ENCODE data around the gene HSPB3. TPM values are rescaled to one million over a fixed set of nuclear protein-coding genes. Genes with fewer than 3 reads are reported as not detected.
"Not testable (repeated sequence)": the region's sequence is repeated elsewhere in the genome, so short reads cannot be mapped to it uniquely, and the experiment has no call there.

The HSPB3 gene
- total and polyA plus RNA-seq, 2 of the 8 experiments (the other 6 are each of a cell fraction or from before 2014, with no cell fraction given) = not detected

DNA sequence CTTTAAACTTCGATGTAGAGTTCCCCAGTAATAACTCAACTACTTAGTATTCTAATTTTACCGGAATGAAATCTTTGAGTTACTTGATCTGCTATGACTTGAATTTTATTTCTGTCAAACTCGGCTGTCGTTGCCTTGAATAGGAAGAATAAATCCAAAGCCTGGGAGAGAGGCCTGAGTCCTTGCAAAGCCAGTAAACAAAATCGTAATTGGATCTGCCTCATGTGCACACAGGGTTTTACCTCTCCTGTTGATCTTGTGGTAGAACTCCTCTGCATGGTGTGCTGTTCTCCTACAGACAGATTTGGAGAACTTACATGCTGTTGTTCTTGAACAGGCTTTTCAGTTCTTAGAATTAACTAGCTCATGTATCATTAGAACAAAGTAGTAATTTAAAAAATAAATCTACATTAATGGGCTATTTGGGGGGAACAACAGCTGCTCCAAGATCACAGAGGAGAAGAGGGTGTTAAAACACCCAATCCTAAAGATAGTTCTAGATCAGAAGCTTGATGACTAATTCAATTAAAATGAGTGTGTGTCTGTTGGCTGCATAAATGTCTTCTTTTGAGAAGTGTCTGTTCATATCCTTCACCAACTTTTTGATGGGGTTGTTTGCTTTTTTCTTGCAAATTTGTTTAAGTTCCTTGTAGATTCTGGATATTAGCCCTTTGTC, 28.9 kb downstream of the HSPB3 start:
- 90% methylated on average over 5 of the region's 5 CpGs; no CpG with 5 or more reads in 1 of the 2 experiments for WGBS, 2 experiments (ENCODE audit: extremely low coverage in 1 of 2, insufficient coverage in 1 of 2, insufficient read length in 1 of 2, insufficient replicate concordance in 2 of 2, low coverage in 1 of 2, low lambda C conversion rate in 2 of 2, missing lambda C conversion rate in 1 of 2)
- FAIRE-seq = no peak
- no peaks in the 10 kb centered on the region for H3K23me2 ChIP-seq (ENCODE audit: low read depth, low read length)
- no peak overlapping the region for H4K5ac ChIP-seq (ENCODE audit: insufficient read length, low read depth, low read length)
- no peak overlapping the region for H3K9ac ChIP-seq (replicated peaks in 1 of 4; ENCODE audit: extremely low read depth in 1 of 4, low read depth in 3 of 4, low read length in 3 of 4)
- ChIA-PET POLR2A (ENCODE audit: partially characterized antibody) (no interaction called here), CTCF (ENCODE audit: partially characterized antibody) (no interaction called here)
- H3K79me2 ChIP-seq (ENCODE audit: control insufficient read depth in 1 of 2, insufficient read depth in 2 of 2, low read length in 2 of 2) = no peaks in the 10 kb centered on the region
- H3K56ac ChIP-seq (replicated peaks; ENCODE audit: insufficient read length, low read depth, low read length) = no peak overlapping the region
- no peaks in the 10 kb centered on the region for H3K27me3 ChIP-seq (replicated peaks in 1 of 4; ENCODE audit: control insufficient read depth in 3 of 4, extremely low read depth in 1 of 4, insufficient read depth in 3 of 4, low read length in 3 of 4)
- no peak overlapping the region for H2BK20ac ChIP-seq (ENCODE audit: low read length)
- no peaks in the 10 kb centered on the region for H3K79me1 ChIP-seq (ENCODE audit: low read depth, low read length)
- no peak overlapping the region for H2BK15ac ChIP-seq (ENCODE audit: low read length)
- no peak overlapping the region for H2BK12ac ChIP-seq (ENCODE audit: low read depth, low read length)
- no peak for TF ChIP-seq TEAD4 (IDR thresholded peaks at IDR 0.05; ENCODE audit: low read depth, low read length)
- H3K18ac ChIP-seq (ENCODE audit: extremely low read depth, low read length) = no peak overlapping the region
- no peak overlapping the region for H3K27ac ChIP-seq (ENCODE audit: low read depth, low read length)
- no peak overlapping the region for H2AK5ac ChIP-seq (ENCODE audit: low read depth, low read length)
- H4K91ac ChIP-seq (replicated peaks; ENCODE audit: insufficient read length, low read length) = no peak overlapping the region
- H3K14ac ChIP-seq (ENCODE audit: insufficient read length) = no peak overlapping the region
- H3K9me3 ChIP-seq (ENCODE audit: insufficient read depth in 2 of 2, low read depth in 1 of 2, low read length in 1 of 2) = no peaks in the 10 kb centered on the region
- no peaks in the 10 kb centered on the region for H3K36me3 ChIP-seq (ENCODE audit: control insufficient read depth in 2 of 4, insufficient read depth in 4 of 4, low read length in 3 of 4)
- H3K23ac ChIP-seq (ENCODE audit: insufficient read length) = no peak overlapping the region
- no peak overlapping the region for H4K8ac ChIP-seq (ENCODE audit: extremely low read depth, insufficient read depth, low read length)
- H3K4me3 ChIP-seq (ENCODE audit: extremely low read depth in 1 of 4, insufficient read depth in 2 of 4, low read depth in 3 of 4, low read length in 4 of 4) = no peak overlapping the region
- H3K4ac ChIP-seq (replicated peaks; ENCODE audit: insufficient read length, low read depth, low read length) = no peak overlapping the region
- no peak overlapping the region for H2BK120ac ChIP-seq (replicated peaks; ENCODE audit: low read depth, low read length)
- no peak overlapping the region for H2BK5ac ChIP-seq (ENCODE audit: low read depth, low read length)
- no peak for DNase-seq (ENCODE audit: low read depth in 1 of 2, low spot score in 2 of 2)
- no peaks in the 10 kb centered on the region for H4K20me1 ChIP-seq (replicated peaks in 1 of 2; ENCODE audit: control insufficient read depth in 1 of 2, insufficient read depth in 2 of 2, low read length in 2 of 2)
- H3K4me1 ChIP-seq (replicated peaks in 1 of 4; ENCODE audit: control insufficient read depth in 3 of 4, insufficient read depth in 4 of 4, low read length in 3 of 4) = no peaks in the 10 kb centered on the region
- no peak overlapping the region for H2AFZ ChIP-seq (ENCODE audit: low read length)
- H3K4me2 ChIP-seq (ENCODE audit: insufficient read depth in 1 of 2, low read depth in 2 of 2, low read length in 2 of 2) = no peak overlapping the region

DNA sequence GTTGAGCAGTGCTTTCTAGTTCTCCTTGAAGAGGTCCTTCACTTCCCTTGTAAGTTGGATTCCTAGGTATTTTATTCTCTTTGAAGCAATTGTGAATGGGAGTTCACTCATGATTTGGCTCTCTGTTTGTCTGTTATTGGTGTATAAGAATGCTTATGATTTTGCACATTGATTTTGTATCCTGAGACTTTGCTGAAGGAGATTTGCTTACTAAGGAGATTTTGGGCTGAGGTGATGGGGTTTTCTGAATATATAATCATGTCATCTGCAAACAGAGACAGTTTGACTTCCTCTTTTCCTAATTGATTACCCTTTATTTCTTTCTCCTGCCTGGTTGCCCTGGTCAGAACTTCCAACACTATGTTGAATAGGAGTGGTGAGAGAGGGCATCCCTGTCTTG, 30.2 kb downstream of the HSPB3 start:
- H3K56ac ChIP-seq (replicated peaks; ENCODE audit: insufficient read length, low read depth, low read length); H3K4ac ChIP-seq (replicated peaks; ENCODE audit: insufficient read length, low read depth, low read length); H4K5ac ChIP-seq (ENCODE audit: insufficient read length, low read depth, low read length); H2BK15ac ChIP-seq (ENCODE audit: low read length); H3K9me3 ChIP-seq (ENCODE audit: insufficient read depth in 2 of 2, low read depth in 1 of 2, low read length in 1 of 2); DNase-seq (ENCODE audit: low read depth in 1 of 2, low spot score in 2 of 2); H3K23me2 ChIP-seq (ENCODE audit: low read depth, low read length); H3K4me3 ChIP-seq (ENCODE audit: extremely low read depth in 1 of 4, insufficient read depth in 2 of 4, low read depth in 3 of 4, low read length in 4 of 4); H3K4me2 ChIP-seq (ENCODE audit: insufficient read depth in 1 of 2, low read depth in 2 of 2, low read length in 2 of 2); H3K27ac ChIP-seq (ENCODE audit: low read depth, low read length); H2AK5ac ChIP-seq (ENCODE audit: low read depth, low read length); CTCF ChIA-PET (ENCODE audit: partially characterized antibody); H2BK20ac ChIP-seq (ENCODE audit: low read length); H2BK12ac ChIP-seq (ENCODE audit: low read depth, low read length); H3K23ac ChIP-seq (ENCODE audit: insufficient read length); POLR2A ChIA-PET (ENCODE audit: partially characterized antibody); H3K27me3 ChIP-seq (replicated peaks in 1 of 4; ENCODE audit: control insufficient read depth in 3 of 4, extremely low read depth in 1 of 4, insufficient read depth in 3 of 4, low read length in 3 of 4); H2BK5ac ChIP-seq (ENCODE audit: low read depth, low read length); H3K18ac ChIP-seq (ENCODE audit: extremely low read depth, low read length); H2BK120ac ChIP-seq (replicated peaks; ENCODE audit: low read depth, low read length); H3K9ac ChIP-seq (replicated peaks in 1 of 4; ENCODE audit: extremely low read depth in 1 of 4, low read depth in 3 of 4, low read length in 3 of 4); H4K91ac ChIP-seq (replicated peaks; ENCODE audit: insufficient read length, low read length); H3K14ac ChIP-seq (ENCODE audit: insufficient read length); H3K79me2 ChIP-seq (ENCODE audit: control insufficient read depth in 1 of 2, insufficient read depth in 2 of 2, low read length in 2 of 2); H2AFZ ChIP-seq (ENCODE audit: low read length); H3K36me3 ChIP-seq (ENCODE audit: control insufficient read depth in 2 of 4, insufficient read depth in 4 of 4, low read length in 3 of 4); H3K79me1 ChIP-seq (ENCODE audit: low read depth, low read length); H3K4me1 ChIP-seq (replicated peaks in 1 of 4; ENCODE audit: control insufficient read depth in 3 of 4, insufficient read depth in 4 of 4, low read length in 3 of 4); H4K8ac ChIP-seq (ENCODE audit: extremely low read depth, insufficient read depth, low read length); FAIRE-seq; H4K20me1 ChIP-seq (replicated peaks in 1 of 2; ENCODE audit: control insufficient read depth in 1 of 2, insufficient read depth in 2 of 2, low read length in 2 of 2): not testable (repeated sequence)

Measured in H1 (cell line).